HG02943 (cell line): ENCODE measurements around the gene MITF.

Source experiments
- ATAC-seq: cut with Tn5 transposase; IDR thresholded peaks from one replicate; pipeline ENCODE4 v1.9.1; 2021; ENCODE audit warnings: mild to moderate bottlenecking, low read depth, moderate library complexity; ENCODE audit not compliant: unreplicated experiment

The MITF gene

DNA sequence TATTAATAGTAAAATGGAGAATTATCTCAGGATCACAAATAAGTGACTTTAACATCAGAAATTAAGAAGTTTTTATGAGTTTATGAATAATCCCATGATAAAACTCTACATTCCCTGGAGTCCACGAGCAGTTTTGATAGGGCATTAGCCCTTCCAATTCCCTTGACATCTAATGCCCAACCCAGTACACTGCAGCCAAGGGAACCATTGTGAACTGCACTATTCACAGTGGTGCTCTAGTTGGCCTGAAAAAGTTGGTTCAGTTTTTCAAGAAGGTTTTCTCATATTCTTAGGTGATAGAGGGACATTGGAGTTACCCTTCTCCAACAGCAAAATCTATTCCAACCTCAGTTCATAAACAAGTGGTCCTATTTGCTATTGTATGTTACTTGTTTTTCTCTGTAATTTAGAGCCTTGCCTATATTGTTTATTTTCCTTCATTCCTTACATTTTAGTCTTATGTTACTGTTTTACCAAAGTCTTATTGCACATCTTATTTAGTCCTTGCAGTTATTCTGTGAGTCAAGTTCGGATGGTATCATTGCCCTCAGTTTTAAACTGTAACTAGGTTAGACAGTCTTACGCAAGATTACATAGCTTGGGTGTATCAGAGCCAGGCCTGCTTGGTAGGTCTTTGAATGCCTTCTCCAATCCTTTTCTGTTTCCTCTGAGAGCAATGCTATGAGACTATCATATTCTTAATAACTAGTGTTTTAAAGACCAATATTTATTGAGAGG, 202.3 kb downstream of the MITF start:
- ATAC-seq, result no peak

DNA sequence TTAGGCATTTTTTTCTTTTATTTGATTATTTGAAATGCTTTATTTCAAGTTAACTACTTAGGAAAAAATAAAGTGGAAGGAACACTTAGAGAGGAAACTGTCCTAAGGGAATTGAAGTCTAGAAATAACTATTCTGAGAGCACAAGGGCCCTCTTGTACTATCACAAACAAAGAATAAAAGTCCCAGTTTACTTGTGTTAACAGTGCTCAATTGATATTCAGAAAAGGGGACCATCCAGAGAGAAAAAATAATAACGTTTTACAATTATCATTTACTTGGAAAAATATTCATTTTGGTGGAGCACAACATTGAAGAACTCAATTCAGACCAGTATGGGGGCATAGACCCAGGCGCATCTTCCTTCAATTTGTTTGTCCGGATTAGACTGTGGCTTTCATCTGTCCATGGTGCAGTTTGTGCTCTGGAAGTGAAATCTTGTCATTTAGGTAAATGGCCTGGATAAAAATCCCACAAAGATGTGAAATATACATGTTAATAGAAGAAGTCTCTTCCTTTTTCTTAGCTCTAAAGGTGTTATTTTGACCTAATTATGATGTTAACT, 205.7 kb downstream of the MITF start:
- ATAC-seq, result no peak

- ATAC-seq, result no peak
Observed at GRCh38 chr3:69948246-69948862, 209.1 kb downstream of the MITF start.

DNA sequence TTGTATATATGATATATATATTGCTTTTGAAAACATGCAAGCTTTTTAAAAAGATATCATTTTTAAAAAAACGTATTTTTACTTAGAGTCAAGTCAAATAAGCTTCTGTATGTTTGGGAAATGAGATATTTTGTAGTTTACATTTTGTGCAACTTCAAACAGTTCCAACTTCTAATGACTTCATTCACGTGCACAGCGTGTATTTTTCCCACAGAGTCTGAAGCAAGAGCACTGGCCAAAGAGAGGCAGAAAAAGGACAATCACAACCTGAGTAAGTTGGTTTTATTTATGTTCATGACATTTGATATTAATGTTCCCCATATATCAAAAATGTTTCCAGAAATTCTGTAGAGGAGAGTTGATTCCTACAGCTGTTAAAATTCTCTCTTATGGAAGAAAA, 212.4 kb downstream of the MITF start:
- no peak for ATAC-seq

- no peak for ATAC-seq
Observed at GRCh38 chr3:69959581-69959980, 220.3 kb downstream of the MITF start.

DNA sequence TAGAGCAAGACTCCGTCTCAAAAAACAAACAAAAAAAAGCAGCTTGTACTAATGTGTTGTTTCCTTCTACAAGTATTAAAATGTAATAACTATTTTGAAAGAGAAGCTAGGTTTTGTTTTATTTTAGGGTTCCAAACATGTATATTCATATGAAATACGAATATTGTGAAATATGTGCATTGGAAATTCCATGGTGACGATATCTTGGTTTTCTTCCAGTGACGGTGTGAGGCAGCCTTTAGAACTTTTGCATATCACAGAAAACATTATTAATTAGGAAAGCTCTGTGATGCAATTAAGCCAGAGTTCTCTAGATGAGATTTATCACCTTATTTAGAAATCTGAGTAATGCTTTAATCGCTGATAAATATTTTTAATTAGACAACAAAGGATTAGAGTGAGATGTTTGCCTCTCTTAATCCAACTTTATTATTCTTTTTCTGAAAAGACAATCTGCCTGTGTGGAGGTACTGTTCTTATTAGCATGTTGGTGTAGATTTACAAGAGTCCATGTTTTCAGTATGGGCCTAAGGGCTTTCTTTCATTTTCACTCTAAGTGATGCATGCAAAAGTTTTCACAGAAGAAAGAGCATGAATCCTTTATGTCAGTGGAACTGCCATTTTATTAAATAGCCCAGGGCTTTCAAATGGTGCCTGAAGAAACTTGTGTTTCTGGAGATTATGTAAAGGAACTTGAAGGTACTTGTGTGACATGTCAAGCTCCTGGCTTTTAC, 222.6 kb downstream of the MITF start:
- no peak for ATAC-seq

DNA sequence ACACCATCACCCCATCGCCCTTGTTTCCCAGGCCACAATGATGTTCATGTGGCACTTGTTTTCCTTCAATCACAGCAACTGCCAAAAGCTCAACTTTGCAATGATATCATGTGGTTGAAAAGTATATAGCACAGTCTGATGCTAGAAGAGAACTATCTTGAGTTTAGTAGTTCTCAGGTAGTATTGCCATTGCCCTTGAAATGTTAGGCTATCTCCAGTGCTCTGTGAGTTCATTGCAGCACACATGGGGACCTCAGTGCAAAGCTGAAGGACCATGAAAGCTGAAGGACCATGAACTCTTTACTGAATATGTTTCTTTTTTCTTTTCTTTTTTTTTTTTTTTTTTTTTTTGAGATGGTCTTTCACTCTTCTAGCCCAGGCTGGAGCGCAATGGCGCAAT, 224.4 kb downstream of the MITF start:
- ATAC-seq, result no peak

DNA sequence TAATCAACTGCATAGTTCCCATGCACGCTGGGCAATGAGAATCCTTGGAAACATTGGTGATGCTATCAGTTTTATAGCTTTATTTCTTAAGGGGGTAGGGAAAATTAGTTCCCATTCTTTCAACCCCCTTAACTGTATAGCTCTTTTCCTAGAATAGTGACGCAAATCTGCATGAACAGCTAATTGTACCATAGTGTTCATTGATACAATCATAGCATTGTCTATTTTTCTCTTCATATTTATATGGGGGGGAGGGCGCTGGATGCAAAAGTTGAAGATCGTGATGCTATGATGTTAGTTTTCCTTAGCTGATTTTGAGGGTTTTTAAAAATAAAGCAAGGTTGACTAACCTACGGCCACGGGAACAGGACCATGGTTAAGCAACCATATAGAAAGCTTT, 227.9 kb downstream of the MITF start:
- no peak for ATAC-seq

GRCh38 chr3:69970827-69971226, 231.6 kb downstream of the MITF start:
- ATAC-seq, result no peak

GRCh38 chr3:69972672-69973071, 233.4 kb downstream of the MITF start:
- ATAC-seq, result no peak

GRCh38 chr3:69976021-69976420, 236.8 kb downstream of the MITF start:
- ATAC-seq, result no peak

DNA sequence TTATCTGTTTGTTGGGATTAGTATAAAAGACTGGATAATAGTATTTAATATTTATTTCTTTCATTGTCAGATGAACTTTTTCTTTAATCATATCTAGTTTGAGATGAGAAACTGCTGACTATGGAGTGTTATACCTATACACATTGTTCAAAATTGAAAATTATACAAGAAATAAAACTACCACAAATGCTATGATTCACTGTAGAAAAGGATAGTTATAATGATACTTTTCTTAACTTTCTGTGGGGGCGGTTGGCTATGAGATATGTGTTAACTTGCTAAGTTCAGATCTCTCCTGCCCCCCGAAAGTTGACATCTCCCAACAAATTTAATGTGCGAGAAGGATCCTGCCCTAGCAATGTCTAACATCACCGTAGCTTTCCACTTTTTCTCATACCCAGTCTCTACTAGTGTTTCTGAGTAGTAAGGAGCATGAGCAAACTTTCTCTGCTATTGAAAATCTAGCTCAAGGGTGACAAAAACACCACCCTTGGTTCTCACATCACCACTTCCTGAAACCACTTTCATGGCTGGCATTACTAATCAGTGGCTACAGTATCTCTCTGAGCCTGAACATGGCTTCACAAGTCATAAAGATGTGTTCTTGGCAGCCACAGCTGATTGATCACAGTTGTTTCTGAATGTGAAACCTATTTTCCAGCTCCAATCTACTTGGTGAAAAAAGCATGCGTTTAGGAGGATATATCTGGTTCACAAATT, 244.4 kb downstream of the MITF start:
- ATAC-seq, result no peak

DNA sequence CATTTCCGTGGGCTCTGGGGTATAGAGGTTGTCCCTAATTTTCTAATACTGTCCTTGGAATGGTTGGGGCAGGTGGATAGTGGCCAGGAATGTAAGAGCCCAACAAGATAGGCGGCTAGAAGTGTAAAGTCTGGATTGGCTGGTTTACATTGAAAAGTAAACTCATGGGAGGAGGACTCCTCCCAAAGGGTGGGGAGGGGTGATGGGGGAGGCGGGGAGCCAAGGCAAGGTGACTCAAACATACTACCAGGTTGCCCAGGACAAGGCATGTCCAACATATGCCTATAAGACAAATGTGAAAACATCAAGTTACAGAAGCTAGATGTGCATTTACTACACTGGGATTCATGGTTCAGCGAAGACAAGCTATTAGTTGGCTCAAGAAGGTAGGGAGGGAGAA, 246.0 kb downstream of the MITF start:
- ATAC-seq, result no peak

DNA sequence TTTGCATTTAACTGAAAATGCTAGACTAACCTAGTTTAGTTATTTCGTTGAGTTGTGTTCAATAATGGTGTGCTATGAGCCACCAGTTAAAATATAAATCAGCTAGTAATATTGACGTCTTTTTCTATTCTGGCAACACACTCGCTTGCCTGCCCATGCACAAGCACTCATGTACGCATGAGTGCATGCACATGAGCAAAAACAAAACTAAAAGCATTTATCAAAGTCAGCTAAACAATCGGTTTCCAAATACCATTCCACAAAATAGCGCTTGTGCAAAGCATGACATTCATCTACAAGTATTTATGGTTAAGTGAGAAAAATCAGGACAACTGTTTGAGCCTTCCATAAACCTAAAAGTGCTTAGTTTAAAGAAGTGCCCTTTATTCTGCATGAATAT, 247.2 kb downstream of the MITF start:
- ATAC-seq, result no peak

DNA sequence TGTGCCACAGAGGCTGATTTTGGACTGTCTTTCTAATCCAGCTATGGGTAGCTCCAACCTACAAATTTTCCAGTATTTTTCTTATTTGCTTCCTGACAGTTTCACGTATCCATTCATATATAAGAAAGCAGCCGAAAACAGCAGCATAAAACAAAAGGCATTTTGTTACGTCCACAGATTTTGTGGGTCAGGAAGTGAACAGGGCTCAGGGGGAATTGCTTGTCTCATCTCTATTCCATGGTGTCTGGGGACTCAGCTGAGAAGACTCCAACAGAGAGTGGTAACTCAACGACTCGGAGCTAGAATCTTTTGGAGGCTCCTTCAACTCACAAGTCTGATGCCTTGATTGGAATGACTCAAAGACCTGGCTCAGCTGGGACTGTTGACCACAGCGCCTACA, 248.6 kb downstream of the MITF start:
- ATAC-seq, result no peak

- no peak for ATAC-seq
Observed at GRCh38 chr3:69993757-69994156, 254.5 kb downstream of the MITF start.

GRCh38 chr3:69994919-69995318, 255.7 kb downstream of the MITF start:
- ATAC-seq, result no peak

DNA sequence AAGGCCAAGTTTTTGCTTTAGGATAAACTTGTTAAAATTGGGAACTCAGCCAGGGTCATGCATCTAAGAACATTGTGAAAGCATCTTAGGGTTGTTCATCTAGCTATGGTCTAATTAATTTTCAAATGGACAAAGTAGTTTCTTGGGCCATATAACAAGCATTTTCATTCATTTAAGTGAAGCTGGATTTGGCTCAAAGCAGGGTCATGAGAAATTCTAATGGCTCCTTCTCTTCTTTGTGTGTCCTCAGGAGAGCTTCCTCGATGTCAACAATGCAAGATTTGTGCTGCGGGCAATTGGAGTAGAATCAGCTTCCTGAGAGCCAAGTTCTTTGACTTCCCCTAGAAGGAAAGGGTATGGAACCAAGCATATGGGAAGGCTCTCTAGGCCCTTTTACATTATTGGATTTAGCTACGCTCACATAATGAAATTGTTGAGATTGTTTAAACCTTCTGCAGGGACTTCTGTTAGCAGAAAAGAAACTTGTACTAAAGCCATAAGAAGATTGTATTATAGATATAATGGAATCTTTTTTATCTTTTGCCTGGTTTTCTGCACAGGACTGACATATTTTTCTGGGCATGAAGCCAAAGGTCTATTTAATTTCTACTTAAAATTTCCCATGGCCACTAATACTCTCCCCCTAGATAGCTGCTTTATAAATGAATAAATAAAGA, 258.5 kb downstream of the MITF start:
- ATAC-seq, result no peak

DNA sequence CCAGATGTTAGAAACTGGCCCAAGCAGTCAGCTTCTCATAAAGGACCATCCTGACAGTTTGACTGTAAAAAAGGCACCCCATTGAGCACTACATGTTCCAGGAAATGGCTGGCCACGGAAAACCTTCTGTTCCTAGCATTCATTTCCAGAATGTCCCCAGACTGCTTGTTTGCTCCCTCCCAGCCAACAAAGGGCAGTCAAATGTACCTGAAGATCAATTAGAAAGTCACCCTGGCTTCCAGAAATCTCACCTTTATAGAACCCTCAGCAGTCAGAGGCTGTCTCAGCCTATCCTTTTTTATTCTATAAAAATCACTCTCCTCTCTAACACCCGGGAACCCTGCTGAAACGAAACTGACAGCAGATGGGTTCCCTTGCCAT, 259.5 kb downstream of the MITF start:
- ATAC-seq, result no peak
